GM23248 (cell line): Measurements from ENCODE around the gene EVA1B. TPM values are rescaled to one million over a fixed set of nuclear protein-coding genes. Genes with fewer than 3 reads are reported as not detected.

Source experiments
- DNase-seq: peaks from one replicate; pipeline ENCODE4 v3.0.0-alpha.2; 2015
- H2AFZ ChIP-seq: fragments of 200-600 bp; sonication (generic); 2 replicates; pipeline ENCODE4 v1.6.1; 2016; ENCODE audit warnings: antibody characterized with exemption
- H3F3A ChIP-seq: fragments of 200-600 bp; sonication (generic); 2 replicates; pipeline ENCODE4 v1.6.1; 2016; ENCODE audit warnings: mild to moderate bottlenecking, antibody characterized with exemption, mixed run types; ENCODE audit not compliant: insufficient read depth
- H3K27ac ChIP-seq: fragments of 200-600 bp; sonication (generic); 2 replicates; pipeline ENCODE4 v1.5.1; 2016; ENCODE audit warnings: mild to moderate bottlenecking
- H3K27me3 ChIP-seq: fragments of 200-600 bp; sonication (generic); replicated peaks from 2 replicates; pipeline ENCODE4 v1.6.1; 2016; ENCODE audit warnings: mild to moderate bottlenecking; ENCODE audit not compliant: insufficient read depth
- H3K36me3 ChIP-seq: fragments of 200-600 bp; sonication (generic); 2 replicates; pipeline ENCODE4 v1.6.1; 2016; ENCODE audit warnings: low read depth, mild to moderate bottlenecking
- H3K4me1 ChIP-seq: fragments of 200-600 bp; sonication (generic); 2 replicates; pipeline ENCODE4 v1.6.1; 2016; ENCODE audit warnings: mild to moderate bottlenecking; ENCODE audit not compliant: insufficient read depth
- H3K4me2 ChIP-seq: fragments of 200-600 bp; sonication (generic); one replicate; pipeline ENCODE4 v1.6.1; 2016; ENCODE audit warnings: mild to moderate bottlenecking; ENCODE audit not compliant: unreplicated experiment
- H3K4me3 ChIP-seq: fragments of 200-600 bp; sonication (generic); 2 replicates; pipeline ENCODE4 v1.5.1; 2016; ENCODE audit warnings: mild to moderate bottlenecking
- H3K79me2 ChIP-seq: fragments of 200-600 bp; sonication (generic); 2 replicates; pipeline ENCODE4 v1.6.1; 2016; ENCODE audit warnings: mild to moderate bottlenecking; ENCODE audit not compliant: insufficient read depth
- H3K9ac ChIP-seq: fragments of 200-600 bp; sonication (generic); 2 replicates; pipeline ENCODE4 v1.6.1; 2016; ENCODE audit warnings: mild to moderate bottlenecking
- H3K9me2 ChIP-seq: fragments of 200-600 bp; sonication (generic); 2 replicates; pipeline ENCODE4 v1.6.1; 2016; ENCODE audit warnings: mixed run types, mild to moderate bottlenecking, moderate library complexity; ENCODE audit not compliant: insufficient read depth
- H3K9me3 ChIP-seq: fragments of 200-600 bp; sonication (generic); one replicate; pipeline ENCODE4 v1.6.1; 2017; ENCODE audit warnings: low read depth
- H4K20me1 ChIP-seq: fragments of 200-600 bp; sonication (generic); 2 replicates; pipeline ENCODE4 v1.6.0; 2016; ENCODE audit not compliant: insufficient read depth
- EZH2 ChIP-seq: fragments of 200-600 bp; sonication (generic); IDR thresholded peaks from 2 replicates; pipeline ENCODE4 v1.6.1; 2018; ENCODE audit warnings: antibody characterized with exemption, mild to moderate bottlenecking; ENCODE audit not compliant: insufficient read depth, poor library complexity, severe bottlenecking
- EZH2phosphoT487 ChIP-seq: fragments of 200-600 bp; sonication (generic); IDR thresholded peaks from 2 replicates; pipeline ENCODE4 v1.6.1; 2018; ENCODE audit warnings: antibody characterized with exemption, moderate library complexity, mild to moderate bottlenecking, low read depth; ENCODE audit not compliant: insufficient read depth
- WGBS, 2 experiments: methylation state at CpG; one replicate each; pipeline ENCODE4 v1.1.6; 2015 to 2017; ENCODE audit warnings: low lambda C conversion rate in 2 of 2, low coverage in 1 of 2; ENCODE audit errors: missing lambda C conversion rate in 2 of 2; 5-methylcytosine and 5-hydroxymethylcytosine counted together
- in situ Hi-C: fragments of 300-500 bp; cut with MboI; formaldehyde crosslinking; loops from 2 replicates; pipeline ENCODE4 v1.15.0; 2020
- polyA plus RNA-seq: library from polyadenylated mRNA; unstranded; fragments of >200 nt; fragmentation: Nextera tagmentation; extraction: Ambion mirVana; gene quantifications from 2 replicates; pipeline ENCODE4 v1.2.1, GENCODE V29; 2016
- total RNA-seq: library from RNA; depleted of rRNA; stranded (reverse); fragments of >200 nt; shearing (Covaris generic); gene quantifications from 2 replicates; pipeline ENCODE4 v1.2.3, GENCODE V29; 2014

Gene EVA1B
- total and polyA plus RNA-seq, 2 experiments from 2014 or later, result 95.0 to 328 TPM

DNA sequence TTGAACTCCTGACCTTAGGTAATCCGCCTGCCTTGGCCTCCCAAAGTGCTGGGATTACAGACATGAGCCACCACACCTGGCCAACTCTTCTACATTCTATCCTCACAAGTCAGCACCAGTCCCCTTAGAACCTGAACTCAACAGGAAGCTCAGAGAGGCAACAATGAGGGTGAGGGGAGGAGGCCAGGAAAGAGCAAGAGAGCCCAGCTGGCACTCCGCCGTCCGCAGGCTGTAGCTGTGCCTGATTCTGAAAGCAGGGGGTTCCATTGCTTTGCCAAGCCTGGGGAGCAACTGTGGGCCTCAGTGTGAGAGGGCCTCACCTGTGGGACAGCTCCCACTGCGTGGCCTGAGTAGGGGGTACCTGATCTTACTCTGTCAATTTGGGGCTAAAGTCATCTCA, 43.6 kb upstream of the EVA1B start:
- Histone ChIP-seq H3F3A (peaks cover 24% of the 10 kb centered on the region), H2AFZ (no peak overlapping the region), H3K79me2 (peaks cover 91% of the 10 kb centered on the region), H3K4me2 (no peak overlapping the region), H3K4me3 (no peak overlapping the region), H3K27ac (no peak overlapping the region), H3K27me3 (no peaks in the 10 kb centered on the region), H3K36me3 (peaks cover 9% of the 10 kb centered on the region; the same call in 1 of the 2 replicates), H3K9me2 (no peaks in the 10 kb centered on the region), H3K4me1 (peaks cover 25% of the 10 kb centered on the region), H4K20me1 (no peaks in the 10 kb centered on the region), H3K9me3 (no peaks in the 10 kb centered on the region), H3K9ac (no peak overlapping the region)
- in situ Hi-C loops, result no loop called here
- TF ChIP-seq EZH2, result no peak
- no peak for TF ChIP-seq EZH2phosphoT487
- 91 to 97% methylated on average over 5 of the region's 5 CpGs for WGBS, 2 experiments
- no peak for DNase-seq

DNA sequence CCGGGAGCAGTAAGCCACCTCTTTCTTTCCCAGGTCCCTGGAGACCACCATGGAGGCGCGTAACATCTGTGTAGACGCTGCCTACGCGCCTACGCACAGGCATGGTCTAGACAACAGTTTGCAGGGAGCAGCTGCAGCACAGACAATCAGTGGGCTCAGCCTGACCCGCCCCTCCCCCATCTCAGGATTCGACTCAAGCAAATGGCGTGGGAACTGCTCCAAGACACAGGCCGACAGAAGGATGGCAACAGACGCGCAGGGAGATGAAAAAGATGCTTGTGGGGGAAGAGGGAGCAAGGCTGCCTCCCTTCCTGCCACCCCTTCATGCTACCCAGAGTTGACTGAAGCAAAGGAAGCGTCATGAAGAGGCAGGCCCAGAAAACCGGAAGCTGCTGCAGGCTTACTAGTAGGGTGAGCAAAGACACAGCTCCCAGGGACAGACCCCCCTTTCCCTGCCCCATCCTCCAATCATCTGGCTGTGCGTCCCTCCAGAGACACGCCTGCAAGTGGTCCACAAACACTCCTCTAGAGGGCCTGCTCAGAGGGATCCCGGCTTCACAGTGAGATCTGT, 42.7 kb upstream of the EVA1B start:
- H3K9ac ChIP-seq, result peak overlapping the region; percentile 0; the same call in 1 of the 2 replicates
- peak overlapping the region; percentile 48 for H3K27ac ChIP-seq
- no peaks in the 10 kb centered on the region for H3K9me3 ChIP-seq
- no peaks in the 10 kb centered on the region for H4K20me1 ChIP-seq
- WGBS, 2 experiments, result 53 to 57% methylated on average over 17 to 18 of the region's 18 CpGs
- H3K4me1 ChIP-seq, result peaks cover 17% of the 10 kb centered on the region
- peaks cover 12% of the 10 kb centered on the region; the same call in 1 of the 2 replicates for H3K36me3 ChIP-seq
- H3K79me2 ChIP-seq, result peaks cover 91% of the 10 kb centered on the region
- no peak overlapping the region for H3K4me3 ChIP-seq
- peak; percentile 33 for DNase-seq
- peak overlapping the region; percentile 35 for H3K4me2 ChIP-seq
- no peak overlapping the region for H2AFZ ChIP-seq
- in situ Hi-C loops, result no loop called here
- H3K27me3 ChIP-seq, result no peaks in the 10 kb centered on the region
- no peaks in the 10 kb centered on the region for H3K9me2 ChIP-seq
- H3F3A ChIP-seq, result peaks cover 17% of the 10 kb centered on the region
- TF ChIP-seq EZH2 (no peak), EZH2phosphoT487 (no peak)

DNA sequence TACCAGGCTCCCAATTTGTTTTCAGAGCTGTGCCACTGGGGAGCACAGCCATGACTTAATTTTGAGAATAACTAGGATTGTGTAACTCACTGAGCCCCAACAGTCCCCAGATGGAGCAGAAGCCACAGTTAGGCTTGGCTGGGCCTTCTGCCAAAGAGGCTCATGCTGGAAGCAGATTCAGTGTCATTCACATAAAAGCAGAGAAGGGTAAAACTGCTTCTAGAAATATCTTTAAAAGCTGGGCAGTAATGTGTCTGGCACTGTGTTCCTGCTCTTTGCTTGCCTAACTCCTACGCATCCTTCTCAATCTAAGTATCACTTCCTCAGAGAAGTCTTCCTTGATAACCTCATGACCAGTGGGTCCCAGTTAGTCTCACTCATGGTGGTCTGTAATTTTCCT, 41.9 kb upstream of the EVA1B start:
- Histone ChIP-seq H3K36me3 (peaks cover 12% of the 10 kb centered on the region; the same call in 1 of the 2 replicates), H3K79me2 (peaks cover 91% of the 10 kb centered on the region), H3K9me3 (no peaks in the 10 kb centered on the region), H3K4me2 (peak overlapping the region; percentile 35), H3F3A (peaks cover 11% of the 10 kb centered on the region), H2AFZ (no peak overlapping the region), H3K27me3 (no peaks in the 10 kb centered on the region), H3K4me1 (peaks cover 17% of the 10 kb centered on the region), H3K9me2 (no peaks in the 10 kb centered on the region), H3K27ac (peak overlapping the region; percentile 48), H4K20me1 (no peaks in the 10 kb centered on the region), H3K9ac (peak overlapping the region; percentile 0; the same call in 1 of the 2 replicates), H3K4me3 (no peak overlapping the region)
- peak; percentile 81 for DNase-seq
- 18 to 22% methylated on average over 1 of the region's 1 CpG for WGBS, 2 experiments
- in situ Hi-C loops, result no loop called here
- TF ChIP-seq EZH2phosphoT487 (no peak), EZH2 (no peak)

DNA sequence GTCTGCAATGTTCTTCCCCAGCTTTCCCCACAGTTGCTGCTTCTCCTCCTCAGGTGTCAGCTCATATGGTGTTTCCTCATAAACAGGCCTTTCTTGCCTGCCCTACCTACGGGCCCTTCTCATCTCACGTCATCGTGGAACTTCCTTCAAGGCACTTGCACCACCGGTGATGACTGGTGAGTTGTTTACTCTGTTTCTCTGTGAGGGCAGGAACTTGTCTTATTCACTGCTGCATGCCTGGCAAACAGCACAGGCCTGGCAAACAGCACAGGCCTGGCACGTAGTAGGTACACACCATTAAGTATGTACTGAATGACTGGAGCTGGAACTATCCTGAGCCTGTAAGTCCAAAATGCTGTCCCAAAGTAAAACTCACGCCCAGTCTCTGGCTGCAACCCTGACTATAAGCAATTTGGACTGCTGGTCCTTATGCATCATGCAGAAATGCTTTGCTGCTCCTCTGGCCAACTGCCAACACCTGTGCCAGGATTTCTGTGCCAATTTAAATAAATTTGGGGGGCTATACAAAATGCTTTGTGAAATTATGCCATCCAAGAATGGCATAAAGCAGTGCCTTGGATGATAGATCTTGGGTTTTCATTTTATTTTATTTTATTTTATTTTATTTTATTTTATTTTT, 36.6 kb upstream of the EVA1B start:
- H3K4me1 ChIP-seq, result peaks cover 1% of the 10 kb centered on the region
- no peaks in the 10 kb centered on the region for H3K9me2 ChIP-seq
- in situ Hi-C loops, result no loop called here
- no peak overlapping the region for H3K27ac ChIP-seq
- H3K9me3 ChIP-seq, result no peaks in the 10 kb centered on the region
- H4K20me1 ChIP-seq, result no peaks in the 10 kb centered on the region
- DNase-seq, result peak; percentile 8
- no peak overlapping the region for H3K9ac ChIP-seq
- no peak overlapping the region for H3K4me3 ChIP-seq
- peaks cover 19% of the 10 kb centered on the region; the same call in 1 of the 2 replicates for H3K36me3 ChIP-seq
- TF ChIP-seq EZH2phosphoT487 (no peak), EZH2 (no peak)
- 80 to 82% methylated on average over 6 of the region's 6 CpGs for WGBS, 2 experiments
- H3K79me2 ChIP-seq, result peaks cover 76% of the 10 kb centered on the region
- peaks cover under 1% of the 10 kb centered on the region; the same call in 1 of the 2 replicates for H3F3A ChIP-seq
- no peak overlapping the region for H3K4me2 ChIP-seq
- no peak overlapping the region for H2AFZ ChIP-seq
- no peaks in the 10 kb centered on the region for H3K27me3 ChIP-seq
